SK-MEL-5 (cell line): Measurements from ENCODE around the gene TOMM34. TPM values are rescaled to one million over a fixed set of nuclear protein-coding genes. Genes with fewer than 3 reads are reported as not detected.
A peak's percentile ranks its signal among the peaks of the same experiment; 100 is the strongest.

ENCODE experiments used
- DNase-seq: peaks from one replicate; pipeline ENCODE4 v3.0.0-alpha.2; 2016; ENCODE audit warnings: low read depth, low spot score
- in situ Hi-C: cut with HindIII; loops from 2 replicates; pipeline ENCODE4 v1.10.0; 2016; ENCODE audit warnings: low sequenced_read_pairs, high pct_unique_total_duplicates, low pct_unique_long_range_greater_than_20kb
- total RNA-seq: library from RNA; depleted of rRNA; stranded (reverse); fragments of >200 nt; shearing (Covaris generic); gene quantifications from 2 replicates; pipeline ENCODE4 v1.2.3, GENCODE V29; 2014

TOMM34 gene
- total RNA-seq, 1 experiment from 2014 or later: 41.5 TPM

- in situ Hi-C loops: no loop called here
- no peak for DNase-seq
Measured at GRCh38 chr20:44945261-44945660, 14.9 kb downstream of the TOMM34 start.

GRCh38 chr20:44943828-44944227 is 16.4 kb downstream of the TOMM34 start:
- in situ Hi-C loops: no loop called here
- no peak for DNase-seq

GRCh38 chr20:44942264-44942973 is 17.8 kb downstream of the TOMM34 start:
- in situ Hi-C loops: no loop called here
- peak; percentile 35 for DNase-seq

GRCh38 chr20:44941120-44941691 is 19.0 kb downstream of the TOMM34 start:
- in situ Hi-C loops: no loop called here
- DNase-seq: no peak

- no peak for DNase-seq
- in situ Hi-C loops: no loop called here
Measured at GRCh38 chr20:44938637-44939036, 21.6 kb downstream of the TOMM34 start.

GRCh38 chr20:44936510-44936909 is 23.7 kb downstream of the TOMM34 start:
- in situ Hi-C loops: no loop called here

GRCh38 chr20:44932916-44933315 is 27.3 kb downstream of the TOMM34 start:
- in situ Hi-C loops: no loop called here
- DNase-seq: no peak

More at GRCh38 chr20:44936510-44936909, 23.7 kb downstream of the TOMM34 start:
- no peak for DNase-seq

- in situ Hi-C loops: no loop called here
- DNase-seq: no peak
Measured at GRCh38 chr20:44931911-44932310, 28.3 kb downstream of the TOMM34 start.

- in situ Hi-C loops: no loop called here
- no peak for DNase-seq
Measured at GRCh38 chr20:44930517-44931168, 29.6 kb downstream of the TOMM34 start.

GRCh38 chr20:44928595-44928994 is 31.6 kb downstream of the TOMM34 start:
- in situ Hi-C loops: no loop called here
- DNase-seq: no peak

- no peak for DNase-seq
- in situ Hi-C loops: no loop called here
Measured at GRCh38 chr20:44924541-44924940, 35.7 kb downstream of the TOMM34 start.

- no peak for DNase-seq
- in situ Hi-C loops: no loop called here
Measured at GRCh38 chr20:44921447-44921846, 38.8 kb downstream of the TOMM34 start.

- in situ Hi-C loops: no loop called here
- no peak for DNase-seq
Measured at GRCh38 chr20:44918761-44919160, 41.4 kb downstream of the TOMM34 start.

- no peak for DNase-seq
- in situ Hi-C loops: no loop called here
Measured at GRCh38 chr20:44918342-44918741, 41.9 kb downstream of the TOMM34 start.

GRCh38 chr20:44917399-44917798 is 42.8 kb downstream of the TOMM34 start:
- in situ Hi-C loops: no loop called here

GRCh38 chr20:44916586-44916985 is 43.6 kb downstream of the TOMM34 start:
- no peak for DNase-seq
- in situ Hi-C loops: no loop called here

More at GRCh38 chr20:44917399-44917798, 42.8 kb downstream of the TOMM34 start:
- no peak for DNase-seq

- in situ Hi-C loops: no loop called here
- DNase-seq: no peak
Measured at GRCh38 chr20:44914924-44915323, 45.3 kb downstream of the TOMM34 start.

- DNase-seq: no peak
- in situ Hi-C loops: no loop called here
Measured at GRCh38 chr20:44912189-44912588, 48.0 kb downstream of the TOMM34 start.
